Gastrocnemius medialis (tissue), 4 donors: ENCODE data around the gene SP8.

Source experiments
- CTCF ChIP-seq, 5 experiments: fragments of 450-650 bp in 3 of 5; fragments of 200-600 bp in 2 of 5; sonication (generic) in 2 of 5; IDR thresholded peaks in 4 of 5; conservative IDR thresholded peaks in 1 of 5; 1 replicate in 4 of 5; 2 replicates in 1 of 5; pipeline ENCODE4 v1.5.1; 2016 to 2019; ENCODE audit warnings: antibody characterized with exemption in 5 of 5, mild to moderate bottlenecking in 3 of 5, moderate library complexity in 3 of 5
- POLR2A ChIP-seq, 2 donors: fragments of 450-650 bp; IDR thresholded peaks; one replicate each; pipeline ENCODE4 v1.6.1; 2017; ENCODE audit warnings: antibody characterized with exemption in 2 of 2, mild to moderate bottlenecking in 2 of 2, moderate library complexity in 2 of 2

GRCh38 chr7:20788420-20788990 lies 1.8 kb upstream of the SP8 start:
- TF ChIP-seq POLR2A (IDR thresholded peaks at IDR 0.05), result no peak
- TF ChIP-seq CTCF (IDR thresholded peaks at IDR 0.05 in 4 of 5, conservative IDR thresholded peaks at IDR 0.05 in 1 of 5), result no peak
